Hematopoietic multipotent progenitor cell (in vitro differentiated cells): ENCODE results near the gene ATP6V1B1. TPM values are rescaled to one million over a fixed set of nuclear protein-coding genes. Genes with fewer than 3 reads are reported as not detected.
A peak's percentile ranks its signal among the peaks of the same experiment; 100 is the strongest.

Experiments
- DNase-seq, 3 donors: peaks; one replicate each; pipeline ENCODE4 v3.0.0-alpha.2; 2011 to 2015; ENCODE audit warnings: low read depth in 2 of 3, low spot score in 2 of 3
- total RNA-seq: library from RNA; depleted of rRNA; stranded (reverse); fragments of >200 nt; gene quantifications from one replicate; pipeline ENCODE4 v1.2.3, GENCODE V29; 2012

Gene ATP6V1B1
- total RNA-seq, 1 donor: not detected

DNA sequence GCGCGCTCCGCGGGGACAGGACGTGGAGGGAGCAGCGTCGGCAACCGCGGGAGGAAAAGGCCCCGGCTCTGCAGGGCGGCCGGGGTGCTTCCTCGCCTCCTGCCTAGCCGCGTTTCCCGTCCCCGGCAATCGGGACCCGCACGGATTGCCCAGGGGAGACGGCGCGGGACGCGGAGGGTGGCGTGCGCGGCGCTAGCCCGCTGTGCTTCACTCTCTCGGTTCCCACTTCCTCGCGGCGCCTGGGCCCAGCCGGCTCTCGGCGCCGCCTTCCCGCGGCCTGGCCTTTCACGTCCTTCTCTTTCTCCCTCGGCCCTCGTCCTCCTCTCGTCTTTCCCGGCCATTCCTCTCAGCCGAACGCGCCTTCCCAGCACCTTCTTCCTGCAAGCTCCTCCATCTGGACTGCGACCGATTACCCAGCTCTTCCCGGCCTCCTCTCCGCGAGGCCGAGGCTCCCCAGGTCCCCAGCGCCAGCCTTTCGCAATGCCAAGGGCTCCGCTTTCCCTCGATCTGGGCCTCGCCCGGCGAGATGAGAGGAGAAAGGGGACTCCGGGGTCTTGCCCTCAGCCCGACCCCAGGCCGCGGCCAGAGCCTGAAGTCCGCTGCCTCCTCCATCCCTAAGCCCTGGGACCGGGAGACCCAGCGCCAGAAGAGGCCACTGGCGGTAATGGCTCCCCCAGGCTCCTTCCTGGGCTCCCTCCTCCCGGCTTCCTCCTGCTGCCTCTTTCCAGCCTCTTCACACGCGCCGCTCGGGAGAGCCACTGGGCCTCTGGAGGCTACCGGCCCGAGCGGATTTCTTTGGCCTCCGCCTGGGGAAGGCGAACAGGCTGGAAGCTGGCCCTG lies 34.3 kb upstream of the ATP6V1B1 start:
- no peak for DNase-seq

DNA sequence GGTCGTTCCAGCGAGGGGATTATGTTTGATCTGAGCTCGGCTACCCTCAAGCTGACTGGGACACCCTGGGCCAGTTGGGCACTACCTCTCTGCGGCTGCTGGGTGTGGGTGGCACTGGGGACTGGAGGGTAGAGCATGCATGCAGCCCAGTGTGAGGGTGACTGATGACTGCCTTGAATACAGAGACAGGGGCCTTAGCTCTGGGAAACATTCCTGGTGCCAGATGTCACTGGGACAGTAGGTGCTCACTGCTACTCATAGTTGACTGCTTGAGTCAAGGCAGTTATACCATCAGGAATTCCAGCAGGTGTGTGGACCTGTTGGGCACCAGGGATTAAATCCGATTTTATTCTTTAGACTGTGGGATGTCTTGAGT lies 33.6 kb upstream of the ATP6V1B1 start:
- DNase-seq: no peak

DNA sequence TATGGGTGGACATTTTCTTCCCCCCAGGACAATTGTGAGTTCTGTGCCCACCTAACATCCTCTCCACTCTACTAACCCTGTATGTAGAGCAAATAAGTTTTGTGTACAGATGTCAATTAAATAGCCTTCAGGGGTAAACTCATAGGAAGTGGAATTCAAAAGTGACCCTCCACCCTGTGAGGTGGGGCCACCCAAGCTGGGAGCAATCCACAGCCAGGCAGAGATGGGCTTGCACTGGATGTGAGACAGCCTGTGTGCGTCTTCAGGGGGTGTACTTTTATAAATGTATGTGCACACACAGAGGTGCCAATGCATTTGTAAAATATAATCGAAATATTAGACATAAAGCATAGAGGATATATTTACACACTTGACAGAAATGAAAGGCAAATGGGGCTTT lies 33.1 kb upstream of the ATP6V1B1 start:
- no peak for DNase-seq

DNA sequence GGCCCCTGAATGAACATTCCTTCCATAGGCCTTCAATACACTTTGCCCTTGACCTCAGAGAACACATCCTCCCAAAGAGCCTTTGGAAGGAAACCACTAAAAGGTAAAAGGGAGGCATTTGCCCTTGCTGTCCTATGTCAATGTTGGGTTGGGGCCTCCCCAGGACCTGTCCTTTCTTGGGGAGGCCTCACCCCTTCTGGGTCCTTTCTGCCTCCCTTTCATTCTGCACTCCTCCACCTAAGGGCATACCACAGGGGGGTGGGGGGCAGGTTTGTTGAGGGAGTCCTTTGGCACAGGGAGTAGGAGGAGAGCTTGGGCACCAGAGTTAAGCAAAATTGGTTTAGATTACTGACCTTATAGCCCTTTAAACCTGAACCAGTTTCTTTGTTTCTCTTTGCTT lies 32.5 kb upstream of the ATP6V1B1 start:
- DNase-seq: no peak

DNA sequence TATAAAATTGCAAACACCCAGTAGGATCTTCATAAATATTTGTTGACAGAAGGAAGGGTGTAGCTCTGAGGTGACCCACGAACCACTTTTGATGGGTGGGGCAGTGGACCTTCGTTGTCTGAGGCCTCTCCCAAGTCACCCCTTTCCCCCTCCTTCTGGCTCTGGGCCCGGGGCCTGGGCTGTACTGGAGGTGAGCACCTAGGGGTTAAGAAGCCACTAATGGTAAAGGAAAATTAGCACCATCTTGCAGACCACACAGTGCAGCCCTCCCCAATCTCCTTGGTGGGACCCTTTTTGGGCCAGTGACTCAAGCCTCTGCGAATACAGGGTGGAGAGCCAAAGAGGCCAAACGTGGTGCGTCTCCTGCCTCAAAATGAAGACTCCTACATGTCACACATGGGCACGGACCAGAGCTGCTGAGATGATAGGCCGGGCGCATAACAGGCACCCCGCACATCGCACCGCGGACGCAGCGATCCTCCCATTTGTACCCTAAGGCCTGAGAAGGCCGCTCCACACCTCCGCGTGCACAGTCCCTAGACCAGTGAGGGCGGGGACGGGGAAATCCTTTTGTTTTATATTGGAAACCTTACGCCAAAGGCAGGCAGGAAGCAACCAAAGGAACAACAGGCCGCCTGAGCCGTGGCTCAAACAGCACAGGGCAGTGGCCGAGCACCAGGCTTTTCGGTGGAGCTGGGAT lies 31.9 kb upstream of the ATP6V1B1 start:
- no peak for DNase-seq

DNA sequence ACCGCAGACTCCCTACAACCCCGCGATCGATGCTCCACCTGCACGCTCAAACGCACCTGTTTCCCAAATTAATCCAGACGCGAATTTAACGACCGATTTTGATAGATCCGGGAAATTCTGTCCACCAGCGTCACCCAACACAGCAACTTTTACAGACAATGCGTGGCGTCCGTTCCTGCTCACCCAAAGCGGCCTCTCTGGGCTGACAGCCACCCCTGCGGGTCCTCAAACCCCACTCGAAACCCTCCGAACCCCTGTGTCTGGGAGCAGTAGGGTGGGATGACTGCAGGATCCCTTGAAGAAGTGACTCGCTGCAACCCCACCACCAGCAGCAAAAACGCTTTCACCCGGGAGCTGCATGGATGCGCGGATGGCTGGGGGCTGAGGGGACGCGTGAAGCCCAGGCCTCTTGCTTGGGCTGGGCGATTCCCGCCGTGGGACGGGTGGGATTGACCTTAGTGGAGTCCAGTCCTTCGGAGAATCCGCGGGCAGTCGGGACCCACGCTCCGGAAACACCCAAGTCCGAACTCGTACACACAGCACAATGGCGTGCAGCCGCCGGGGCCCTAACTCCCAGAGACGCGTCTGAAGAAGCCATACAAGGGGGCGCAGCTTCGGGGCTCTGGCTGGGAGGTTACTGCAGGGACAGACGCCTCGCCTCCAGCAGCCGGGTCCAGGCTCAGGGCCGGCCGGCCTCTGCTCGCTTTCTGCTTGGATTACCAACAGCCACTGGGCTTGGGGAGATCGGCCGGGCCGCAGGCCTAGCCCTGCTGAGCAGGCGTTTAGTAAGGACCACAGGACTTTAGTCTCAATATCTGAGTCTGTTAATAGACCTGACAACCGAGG lies 31.1 kb upstream of the ATP6V1B1 start:
- DNase-seq: no peak

DNA sequence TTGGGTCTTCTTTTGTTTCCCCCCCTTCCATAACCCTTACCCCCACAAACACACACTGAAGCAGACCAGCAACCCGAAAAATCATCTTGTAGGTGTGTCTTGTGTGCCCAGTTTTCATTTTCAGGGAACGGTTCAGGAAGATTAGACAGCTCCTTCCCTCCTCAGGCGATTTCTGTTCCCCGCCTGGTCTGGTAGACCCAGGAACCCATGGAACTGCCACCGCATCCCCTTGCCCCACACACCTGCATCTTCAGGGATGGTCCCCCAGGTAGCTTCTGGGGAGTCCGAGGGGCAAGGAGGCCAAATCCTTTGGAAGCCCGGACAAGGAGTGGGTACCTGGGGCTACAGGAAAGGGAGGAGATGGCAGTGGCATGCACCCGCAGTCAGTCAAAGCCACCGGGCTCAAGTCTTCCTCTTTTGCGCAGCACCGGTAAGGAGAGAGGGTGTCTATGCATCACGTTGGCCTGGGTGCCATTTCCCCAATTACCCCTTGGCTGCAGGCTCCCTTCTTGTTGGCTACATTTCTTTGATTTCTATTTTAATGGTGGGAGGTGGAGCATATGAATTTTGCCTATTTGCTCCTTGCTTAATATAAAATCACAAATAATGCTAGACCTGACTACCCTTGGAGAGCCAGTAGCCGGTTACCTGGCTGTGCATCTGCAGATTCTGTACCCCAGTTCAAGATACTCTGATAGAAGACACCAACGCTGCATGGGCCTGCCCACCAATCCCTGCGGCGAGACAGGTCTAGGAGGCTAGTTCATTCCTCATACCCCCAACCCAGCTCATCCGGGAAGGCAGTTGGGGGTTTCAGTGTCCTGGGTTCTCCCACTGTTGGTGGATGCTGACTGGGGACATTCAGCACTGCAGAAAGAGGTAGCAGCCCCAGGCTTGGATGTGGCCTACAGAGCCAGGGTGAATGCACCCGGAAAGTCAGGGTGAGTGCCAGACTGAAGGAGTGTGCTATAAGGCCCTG lies 30.0 kb upstream of the ATP6V1B1 start:
- no peak for DNase-seq

DNA sequence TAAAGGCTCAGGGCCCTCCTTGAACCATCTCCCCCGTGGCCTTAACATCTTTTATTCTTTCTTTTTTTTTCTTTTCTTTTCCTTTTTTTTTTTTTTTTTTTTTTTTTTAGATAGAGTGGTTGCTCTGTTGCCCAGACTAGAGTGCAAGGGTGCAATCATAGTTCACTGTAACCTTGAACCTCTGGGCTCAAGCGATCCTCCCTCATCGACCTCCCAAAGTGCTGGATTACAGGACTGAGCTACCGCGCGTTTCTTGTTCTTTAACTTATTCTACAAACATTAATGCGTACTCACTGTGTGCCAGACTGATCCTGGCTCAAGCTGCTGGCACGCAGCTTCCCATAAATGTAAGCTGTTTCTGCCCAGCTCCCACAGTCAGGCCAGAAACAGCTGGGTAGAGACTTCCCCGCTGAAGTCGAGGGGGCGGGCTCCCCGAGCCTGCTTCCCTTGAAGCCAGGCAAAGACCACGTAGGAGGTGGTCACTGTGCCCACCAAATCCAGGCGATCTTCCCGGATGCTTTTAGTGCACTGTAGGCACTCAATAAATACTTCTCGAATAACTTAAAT lies 29.2 kb upstream of the ATP6V1B1 start:
- DNase-seq: no peak

DNA sequence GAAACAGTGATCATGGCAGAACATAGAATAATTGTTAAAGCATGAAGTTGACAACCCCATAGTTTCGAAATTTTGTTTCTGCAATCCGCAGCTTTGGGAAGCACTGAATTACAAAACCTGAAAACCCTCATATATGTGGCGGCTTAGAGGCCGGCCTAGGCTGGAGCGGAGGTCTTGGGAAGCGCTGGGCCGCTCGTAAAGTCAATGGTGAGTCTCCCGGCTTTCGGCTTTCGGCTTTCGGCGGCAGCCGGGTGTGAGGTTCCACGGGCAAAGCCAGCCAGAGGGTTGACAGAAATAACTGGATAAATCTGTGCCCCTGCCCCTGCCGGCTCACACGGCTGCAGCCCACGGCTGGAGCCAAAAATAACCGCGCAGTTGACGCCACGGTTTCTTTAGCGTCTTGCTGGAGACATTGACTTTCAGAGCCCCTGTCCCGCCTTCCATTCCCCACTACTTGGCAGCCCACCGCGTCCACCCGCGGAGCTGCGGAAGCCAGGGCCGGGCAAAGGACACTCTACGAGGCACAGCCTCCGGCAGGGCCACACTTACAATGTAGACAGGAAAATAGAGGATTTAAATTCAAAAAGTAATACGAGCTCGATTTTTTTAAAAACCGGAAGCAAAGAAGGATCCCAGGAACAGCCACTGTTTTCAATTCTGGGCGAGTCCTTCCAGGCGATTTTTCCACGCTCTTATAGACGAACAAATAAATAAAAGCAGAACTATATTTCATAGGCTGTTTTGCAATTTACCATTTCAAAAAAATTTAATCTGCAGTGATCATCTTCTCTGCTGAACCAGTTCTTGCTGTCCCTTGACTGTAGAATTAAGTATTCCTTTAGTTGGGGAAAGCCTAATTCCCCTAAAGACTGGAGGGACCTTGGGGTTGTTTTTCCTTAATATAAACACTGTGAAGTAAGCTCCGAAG lies 28.3 kb upstream of the ATP6V1B1 start:
- no peak for DNase-seq

DNA sequence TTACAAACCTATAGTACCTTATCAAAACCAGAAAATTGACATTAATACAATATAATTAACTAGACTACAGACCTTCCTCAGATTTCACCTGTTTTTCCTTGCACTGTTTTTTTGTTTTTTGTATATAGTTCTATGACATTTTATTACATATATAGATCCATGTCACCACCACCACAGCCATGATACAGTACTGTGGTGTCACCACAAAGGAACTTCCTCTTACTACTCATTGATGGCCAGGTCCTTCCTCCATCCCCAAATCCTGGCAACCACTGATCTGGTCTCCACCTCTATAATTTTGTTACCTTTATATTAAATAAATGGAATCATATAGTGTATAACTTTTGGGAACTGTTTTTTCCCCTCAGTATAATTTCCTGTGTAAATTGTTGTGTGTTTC lies 19.4 kb upstream of the ATP6V1B1 start:
- DNase-seq: no peak

DNA sequence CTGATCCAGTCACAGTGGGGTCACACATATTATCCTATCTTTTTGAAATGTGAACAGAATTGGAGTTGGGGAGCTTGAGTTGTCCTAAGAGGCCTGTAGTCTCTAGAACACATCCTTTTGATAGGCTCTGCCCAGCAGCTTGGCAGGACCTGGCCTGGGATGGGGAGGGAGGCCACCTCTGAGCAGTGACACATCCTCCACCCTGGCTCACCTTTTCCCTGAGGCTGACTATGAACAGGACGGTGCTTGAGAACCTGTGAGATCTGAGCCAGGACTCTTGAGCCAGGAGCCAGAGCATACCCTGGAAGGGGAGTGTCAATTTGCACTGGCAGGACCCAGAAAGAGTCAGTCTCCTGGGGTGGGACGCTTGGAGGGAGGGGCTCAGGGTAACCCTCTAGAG lies 17.7 kb upstream of the ATP6V1B1 start:
- DNase-seq: no peak

DNA sequence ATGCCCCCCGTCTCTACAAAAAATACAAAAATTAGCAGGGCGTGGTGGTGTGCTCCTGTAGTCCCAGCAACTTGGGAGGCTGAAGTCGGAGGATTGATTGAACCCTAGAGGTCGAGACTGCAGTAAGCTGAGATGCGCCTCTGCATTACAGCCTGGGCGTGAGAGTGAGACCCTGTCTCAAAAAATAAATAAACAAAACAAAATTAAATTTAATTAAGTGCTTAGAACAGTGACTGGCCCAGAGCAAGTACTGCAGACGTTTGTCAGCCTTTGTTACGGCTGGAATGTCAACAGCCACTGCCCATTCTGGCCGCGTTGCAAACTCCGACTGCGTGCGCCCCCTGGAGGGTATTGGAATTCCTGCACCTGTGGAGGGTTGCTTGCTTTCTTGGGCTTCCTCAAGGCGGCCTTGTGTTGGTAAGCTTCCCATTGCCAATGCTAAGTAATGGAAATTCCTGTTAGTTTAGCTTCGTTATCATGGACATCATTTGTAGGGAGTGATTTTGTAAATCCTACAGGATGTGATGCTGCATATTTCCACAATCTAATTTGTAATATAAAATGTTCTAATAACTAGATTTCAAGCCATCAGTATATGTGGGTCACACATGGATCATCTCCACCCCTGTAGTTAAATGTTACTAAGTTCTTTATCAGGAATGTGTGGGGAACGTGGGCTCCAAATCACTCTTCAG lies 15.9 kb upstream of the ATP6V1B1 start:
- peak; percentile 37 to 81 (median 61) for DNase-seq

DNA sequence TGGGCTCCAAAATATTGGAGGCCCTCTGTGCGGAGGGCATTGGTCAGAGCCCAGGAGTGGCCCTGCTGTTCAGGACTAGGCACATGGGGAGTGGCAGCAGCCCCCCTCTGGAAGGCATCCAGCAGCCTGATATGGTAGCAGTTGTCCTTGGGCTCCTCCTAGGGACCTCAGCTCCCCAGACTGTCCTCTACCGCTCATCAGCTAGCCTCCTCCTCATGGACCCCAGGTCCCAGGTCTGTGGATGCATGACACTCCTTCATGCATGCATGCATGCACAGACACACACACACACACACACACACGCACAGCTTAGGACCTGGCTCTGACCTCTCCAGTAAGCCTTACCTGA lies 15.4 kb upstream of the ATP6V1B1 start:
- DNase-seq: no peak

DNA sequence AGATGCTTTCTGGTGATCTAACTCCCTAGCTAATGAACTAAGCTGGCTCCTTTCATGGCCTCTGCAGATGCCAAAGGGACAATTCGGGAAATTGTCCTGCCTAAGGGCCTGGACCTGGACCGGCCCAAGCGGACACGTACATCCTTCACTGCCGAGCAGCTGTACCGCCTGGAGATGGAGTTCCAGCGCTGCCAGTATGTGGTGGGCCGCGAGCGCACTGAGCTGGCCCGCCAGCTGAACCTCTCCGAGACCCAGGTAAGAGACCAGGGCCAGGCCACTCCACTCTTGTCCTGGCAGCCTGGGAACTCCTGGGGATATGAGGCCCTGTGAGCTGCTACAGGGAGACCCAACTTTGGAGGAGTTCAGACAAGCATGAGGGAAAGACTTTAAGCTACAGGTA lies 14.7 kb upstream of the ATP6V1B1 start:
- no peak for DNase-seq

DNA sequence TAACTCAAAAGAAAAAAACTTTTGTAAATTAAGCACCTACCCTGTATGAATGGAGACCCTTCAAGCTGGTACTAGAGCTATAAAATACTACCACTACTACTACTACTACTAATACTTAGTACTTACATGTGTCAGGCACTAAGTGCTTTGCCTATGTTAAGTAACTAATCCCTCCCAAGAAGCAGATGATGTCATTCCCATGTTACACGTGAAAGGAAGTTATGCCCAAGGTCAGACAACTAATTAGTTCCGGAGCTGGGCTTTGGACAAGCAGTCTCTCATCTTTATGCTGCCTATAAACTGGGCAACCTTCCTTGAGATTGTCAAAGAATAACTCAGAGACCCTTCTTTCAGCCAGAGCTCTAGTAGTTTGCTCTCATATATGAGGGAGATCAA lies 13.9 kb upstream of the ATP6V1B1 start:
- no peak for DNase-seq

DNA sequence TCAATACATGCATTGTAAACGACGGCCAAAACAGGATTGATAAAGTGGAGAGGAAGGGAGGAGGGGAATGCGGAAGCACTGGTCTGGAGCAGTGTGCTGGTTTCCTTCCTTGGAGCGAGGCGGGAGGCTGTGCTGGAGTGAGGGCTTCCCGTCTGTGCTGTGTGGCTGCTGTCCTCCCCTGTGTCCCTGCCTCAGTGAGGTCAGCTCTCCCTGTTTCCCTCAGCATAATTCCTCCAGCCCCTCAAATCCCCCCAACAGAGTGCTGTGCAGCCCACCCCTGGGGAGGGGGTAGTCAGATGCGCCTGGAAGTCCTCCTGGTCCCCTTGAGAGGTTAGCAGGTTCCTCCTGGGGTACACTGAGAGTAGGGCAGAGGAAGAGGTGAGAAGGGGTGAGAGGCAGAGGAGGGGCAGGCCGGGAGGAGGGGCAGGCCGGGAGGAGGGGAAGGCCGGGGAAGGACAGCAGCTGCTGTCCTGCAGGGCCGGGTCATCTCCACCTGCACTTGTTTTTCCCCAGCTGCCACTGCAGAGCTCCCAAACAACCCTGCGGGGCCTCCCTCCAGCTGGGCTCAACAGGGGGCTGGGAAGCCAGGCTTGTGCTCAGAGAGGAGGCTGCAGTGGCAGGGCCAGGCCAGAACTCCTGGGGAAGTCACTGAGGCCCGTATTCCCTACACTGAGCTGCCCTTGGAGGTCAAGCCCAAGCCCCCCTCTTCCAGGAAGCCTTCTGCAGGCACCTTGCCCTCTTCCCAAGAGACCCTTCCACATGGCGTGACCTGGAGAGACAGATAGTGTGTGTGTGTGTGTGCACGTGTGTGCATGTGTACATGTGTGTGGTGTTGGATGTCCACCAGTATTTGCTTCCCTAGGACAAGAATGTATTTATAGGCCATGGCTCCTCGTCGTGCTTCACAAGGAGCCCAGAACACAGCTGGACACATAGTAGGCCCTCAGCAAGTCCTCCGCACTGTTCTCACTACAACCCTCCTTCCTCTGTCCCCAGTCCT lies 13.2 kb upstream of the ATP6V1B1 start:
- DNase-seq: no peak

DNA sequence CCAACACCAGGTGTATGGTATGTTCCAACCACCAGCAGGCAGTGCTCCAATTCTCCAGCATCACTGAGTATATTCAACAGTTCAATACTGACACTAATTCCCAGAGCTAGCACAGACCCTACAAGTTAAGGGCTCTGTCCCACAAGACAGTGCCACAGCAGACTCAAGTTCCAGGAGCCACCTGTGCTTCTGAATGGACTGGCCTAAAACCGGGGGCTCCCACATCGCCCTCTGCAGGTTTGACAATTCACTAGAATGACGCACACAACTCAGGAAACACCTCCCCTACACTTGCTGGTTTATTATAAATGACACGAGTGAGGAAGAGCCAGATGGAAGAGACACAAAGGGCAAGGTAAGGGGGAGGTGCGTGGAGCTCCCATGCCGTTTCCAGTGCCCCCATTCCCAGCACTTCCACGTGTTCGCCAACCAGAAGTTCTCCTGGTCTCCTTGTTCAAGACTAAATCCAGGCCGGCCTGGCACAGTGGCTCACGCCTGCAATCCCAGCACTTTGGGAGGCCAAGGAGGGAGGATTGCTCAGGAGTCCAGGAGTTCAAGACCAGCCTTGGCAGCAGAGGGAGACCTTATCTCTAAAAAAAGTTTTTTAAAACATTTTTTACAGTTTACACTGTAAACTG lies 12.2 kb upstream of the ATP6V1B1 start:
- peak in 1 of 3 donors; percentile 56 for DNase-seq
